ENCODE results near the gene SCAANT1. TPM values are rescaled to one million over a fixed set of nuclear protein-coding genes. Genes with fewer than 3 reads are reported as not detected.
A peak's percentile ranks its signal among the peaks of the same experiment; 100 is the strongest.

Gene SCAANT1
- total and polyA plus RNA-seq, 2 of the 8 experiments (the other 6 are each of a cell fraction or from before 2014, with no cell fraction given) = not detected

DNA sequence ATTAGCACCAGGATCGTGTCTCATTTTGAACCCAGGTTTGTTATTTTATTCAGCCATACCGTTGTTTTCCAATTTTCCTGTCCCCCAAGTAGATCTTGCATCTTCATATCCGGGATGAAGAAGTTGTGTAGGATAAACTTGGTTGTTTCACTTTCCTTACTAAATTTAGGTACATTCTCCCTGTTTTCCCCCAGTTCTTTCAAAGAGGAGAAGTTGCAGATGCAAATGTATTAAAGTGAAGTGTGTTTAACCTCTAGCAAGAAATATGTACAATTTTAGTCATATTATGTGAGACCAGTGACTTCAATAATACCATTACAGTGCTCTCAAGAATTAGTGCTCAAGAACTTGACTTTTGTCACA lies 47.2 kb downstream of the SCAANT1 start:
- H3K9ac ChIP-seq (replicated peaks in 1 of 4; ENCODE audit: extremely low read depth in 1 of 4, low read depth in 3 of 4, low read length in 3 of 4) = 0 out of 7 replicates have a peak overlapping the region, but pooled peaks of 1 of the 4 experiments have one; percentile 0
- CTCF ChIA-PET (ENCODE audit: partially characterized antibody) = no interaction called here
- no peaks in the 10 kb centered on the region for H3K27me3 ChIP-seq (replicated peaks in 1 of 4; ENCODE audit: control insufficient read depth in 3 of 4, extremely low read depth in 1 of 4, insufficient read depth in 3 of 4, low read length in 3 of 4)
- no peaks in the 10 kb centered on the region; the same call in 1 of the 2 replicates for H3K79me1 ChIP-seq (ENCODE audit: low read depth, low read length)
- H3K4me1 ChIP-seq (replicated peaks in 1 of 4; ENCODE audit: control insufficient read depth in 3 of 4, insufficient read depth in 4 of 4, low read length in 3 of 4) = peaks cover 5 to 20% (median 11%) of the 10 kb centered on the region in 4 experiments
- no peak for DNase-seq (ENCODE audit: low read depth in 1 of 2, low spot score in 2 of 2)
- no peak overlapping the region for H3K56ac ChIP-seq (replicated peaks; ENCODE audit: insufficient read length, low read depth, low read length)
- H4K8ac ChIP-seq (ENCODE audit: extremely low read depth, insufficient read depth, low read length) = no peak overlapping the region
- no peak overlapping the region for H2BK12ac ChIP-seq (ENCODE audit: low read depth, low read length)
- no peak overlapping the region for H2BK5ac ChIP-seq (ENCODE audit: low read depth, low read length)
- no peak overlapping the region for H3K18ac ChIP-seq (ENCODE audit: extremely low read depth, low read length)
- no peak overlapping the region for H2BK120ac ChIP-seq (replicated peaks; ENCODE audit: low read depth, low read length)
- no peak overlapping the region for H2BK15ac ChIP-seq (ENCODE audit: low read length)
- no peak overlapping the region for H3K27ac ChIP-seq (ENCODE audit: low read depth, low read length)
- H3K23ac ChIP-seq (ENCODE audit: insufficient read length) = no peak overlapping the region
- POLR2A ChIA-PET (ENCODE audit: partially characterized antibody) = interaction anchor here (0.6 kb wide), 1 partner anchor 364 kb away, joined by 4 read pairs; no protein-coding TSS in a partner anchor
- H4K5ac ChIP-seq (ENCODE audit: insufficient read length, low read depth, low read length) = no peak overlapping the region
- no peaks in the 10 kb centered on the region for H3K36me3 ChIP-seq (ENCODE audit: control insufficient read depth in 2 of 4, insufficient read depth in 4 of 4, low read length in 3 of 4)
- peak; percentile 68 for FAIRE-seq
- no peaks in the 10 kb centered on the region for H3K9me3 ChIP-seq (ENCODE audit: insufficient read depth in 2 of 2, low read depth in 1 of 2, low read length in 1 of 2)
- H2BK20ac ChIP-seq (ENCODE audit: low read length) = no peak overlapping the region
- H3K14ac ChIP-seq (ENCODE audit: insufficient read length) = no peak overlapping the region
- no peak overlapping the region for H4K91ac ChIP-seq (replicated peaks; ENCODE audit: insufficient read length, low read length)
- no peak overlapping the region for H3K4ac ChIP-seq (replicated peaks; ENCODE audit: insufficient read length, low read depth, low read length)
- H2AFZ ChIP-seq (ENCODE audit: low read length) = no peak overlapping the region
- H3K23me2 ChIP-seq (ENCODE audit: low read depth, low read length) = peaks cover 6% of the 10 kb centered on the region
- H3K4me2 ChIP-seq (ENCODE audit: insufficient read depth in 1 of 2, low read depth in 2 of 2, low read length in 2 of 2) = peak overlapping the region; percentile 72 to 78
- WGBS, 2 experiments (ENCODE audit: extremely low coverage in 1 of 2, insufficient coverage in 1 of 2, insufficient read length in 1 of 2, insufficient replicate concordance in 2 of 2, low coverage in 1 of 2, low lambda C conversion rate in 2 of 2, missing lambda C conversion rate in 1 of 2) = 61% methylated on average over 3 of the region's 3 CpGs; no CpG with 5 or more reads in 1 of the 2 experiments
- peak overlapping the region; percentile 65 to 97 (median 72) for H3K4me3 ChIP-seq (ENCODE audit: extremely low read depth in 1 of 4, insufficient read depth in 2 of 4, low read depth in 3 of 4, low read length in 4 of 4)
- H2AK5ac ChIP-seq (ENCODE audit: low read depth, low read length) = no peak overlapping the region
- peaks cover 0 to 50% of the 10 kb centered on the region in 2 experiments; a peak in 2 of 4 replicates for H3K79me2 ChIP-seq (ENCODE audit: control insufficient read depth in 1 of 2, insufficient read depth in 2 of 2, low read length in 2 of 2)
- no peaks in the 10 kb centered on the region for H4K20me1 ChIP-seq (replicated peaks in 1 of 2; ENCODE audit: control insufficient read depth in 1 of 2, insufficient read depth in 2 of 2, low read length in 2 of 2)
- TF ChIP-seq SIN3A (conservative IDR thresholded peaks at IDR 0.05 in 1 of 2, IDR thresholded peaks at IDR 0.05 in 1 of 2; ENCODE audit: low read depth in 1 of 2, low read length in 2 of 2) (no peak), RNF2 (IDR thresholded peaks at IDR 0.05; ENCODE audit: borderline replicate concordance, low read depth, low read length, missing control alignments, poor library complexity, severe bottlenecking) (no peak), MAFK (IDR thresholded peaks at IDR 0.05; ENCODE audit: low read depth, low read length) (no peak), SUZ12 (IDR thresholded peaks at IDR 0.05; ENCODE audit: low read length) (no peak), CREB1 (IDR thresholded peaks at IDR 0.05) (no peak), PHF8 (conservative IDR thresholded peaks at IDR 0.05; ENCODE audit: low read depth, low read length) (no peak), CBX8 (IDR thresholded peaks at IDR 0.05; ENCODE audit: borderline replicate concordance, low read depth, low read length) (no peak), JUND (IDR thresholded peaks at IDR 0.05; ENCODE audit: low read length) (no peak)
